Small intestine (tissue), 7 donors: Measurements from ENCODE around the gene KIAA1217. TPM values are rescaled to one million over a fixed set of nuclear protein-coding genes. Genes with fewer than 3 reads are reported as not detected.

Source experiments
- DNase-seq, 2 donors: peaks; one replicate each; pipeline versions ENCODE4 v3.0.0 to v3.0.0-alpha.2; 2013
- FAIRE-seq: peaks from 2 replicates; lab custom pipeline; 2012; peaks lifted over from hg19 to GRCh38; lab: Jason Lieb, UNC
- H3K27ac ChIP-seq, 3 donors: one replicate each; pipeline ENCODE4 v1.5.1; 2013; ENCODE audit warnings: low read length in 2 of 3, mild to moderate bottlenecking in 2 of 3, control low read depth in 1 of 3, inconsistent platforms in 1 of 3, low read depth in 1 of 3, moderate library complexity in 1 of 3
- H3K27me3 ChIP-seq, 3 donors: one replicate each; pipeline ENCODE4 v1.6.1; 2013; ENCODE audit warnings: low read length in 3 of 3, inconsistent platforms in 1 of 3; ENCODE audit not compliant: control insufficient read depth in 3 of 3, insufficient read depth in 3 of 3
- H3K36me3 ChIP-seq, 3 donors: one replicate each; pipeline ENCODE4 v1.6.1; 2013; ENCODE audit warnings: low read length in 3 of 3, inconsistent platforms in 1 of 3, low read depth in 1 of 3, mild to moderate bottlenecking in 1 of 3, moderate library complexity in 1 of 3; ENCODE audit not compliant: control insufficient read depth in 3 of 3, insufficient read depth in 2 of 3
- H3K4me1 ChIP-seq, 3 donors: one replicate each; pipeline ENCODE4 v1.6.1; 2013; ENCODE audit warnings: low read length in 2 of 3, inconsistent platforms in 1 of 3, low read depth in 1 of 3, mild to moderate bottlenecking in 1 of 3, moderate library complexity in 1 of 3; ENCODE audit not compliant: control insufficient read depth in 3 of 3, insufficient read depth in 2 of 3
- H3K4me3 ChIP-seq, 3 donors: one replicate each; pipeline ENCODE4 v1.5.1; 2013; ENCODE audit warnings: low read length in 3 of 3, control low read depth in 1 of 3, inconsistent platforms in 1 of 3, low read depth in 1 of 3, mild to moderate bottlenecking in 1 of 3, moderate library complexity in 1 of 3
- H3K9me3 ChIP-seq, 2 donors: one replicate each; pipeline ENCODE4 v1.6.1; 2013; ENCODE audit warnings: low read depth in 1 of 2, low read length in 1 of 2; ENCODE audit not compliant: control insufficient read depth in 2 of 2, insufficient read depth in 1 of 2
- WGBS, 3 donors: extraction: QIAGEN DNeasy Blood & Tissue Kit; methylation state at CpG; one replicate each; pipeline ENCODE4 v1.1.7; 2013; 5-methylcytosine and 5-hydroxymethylcytosine counted together
- polyA plus RNA-seq, 4 donors: library from polyadenylated mRNA; stranded (reverse) in 3 of 4; unstranded in 1 of 4; fragments of 200-250 nt in 3 of 4; fragments of 120-200 nt in 1 of 4; gene quantifications; one replicate each; pipeline versions ENCODE4 v1.2.1 to v1.2.3, GENCODE V29; 2013
- donor health status: healthy with polysubstance abuse.
- donor health status: control.
- donor health status: control.
- donor health status: Bipolar disorder and iron deficiency.
- donor health status: healthy.

KIAA1217 gene
- polyA plus RNA-seq, 4 donors, result 9.0 to 55.1 (median 11.0) TPM

DNA sequence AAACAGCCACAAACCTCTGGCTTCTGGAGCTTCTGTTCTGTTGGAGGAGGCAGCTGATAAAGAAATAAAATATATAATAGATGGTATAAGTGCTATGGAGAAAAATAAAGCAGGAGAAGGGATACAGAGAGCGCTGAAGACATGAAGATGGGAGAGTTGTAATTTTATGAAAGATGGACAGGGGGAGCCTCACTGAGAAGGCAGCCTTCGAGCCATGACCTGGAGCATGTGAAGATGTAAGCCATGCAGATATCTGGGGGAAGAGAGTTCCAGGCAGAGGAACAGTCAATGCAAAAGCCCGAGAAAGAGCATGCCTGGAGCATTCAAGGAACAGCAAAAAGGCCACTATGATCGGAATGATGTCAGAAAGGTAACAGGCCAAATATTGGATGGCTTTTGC is 187.5 kb downstream of the KIAA1217 start:
- DNase-seq, result no peak
- no peak for FAIRE-seq
- WGBS, 3 donors, result 85 to 94% (median 89%) methylated on average over 4 of the region's 4 CpGs
- Histone ChIP-seq H3K4me3 (no peak overlapping the region), H3K27ac (no peak overlapping the region), H3K4me1 (no peaks in the 10 kb centered on the region), H3K9me3 (no peaks in the 10 kb centered on the region), H3K27me3 (no peaks in the 10 kb centered on the region), H3K36me3 (peaks cover 0 to 9% (median 0%) of the 10 kb centered on the region in 3 donors)

DNA sequence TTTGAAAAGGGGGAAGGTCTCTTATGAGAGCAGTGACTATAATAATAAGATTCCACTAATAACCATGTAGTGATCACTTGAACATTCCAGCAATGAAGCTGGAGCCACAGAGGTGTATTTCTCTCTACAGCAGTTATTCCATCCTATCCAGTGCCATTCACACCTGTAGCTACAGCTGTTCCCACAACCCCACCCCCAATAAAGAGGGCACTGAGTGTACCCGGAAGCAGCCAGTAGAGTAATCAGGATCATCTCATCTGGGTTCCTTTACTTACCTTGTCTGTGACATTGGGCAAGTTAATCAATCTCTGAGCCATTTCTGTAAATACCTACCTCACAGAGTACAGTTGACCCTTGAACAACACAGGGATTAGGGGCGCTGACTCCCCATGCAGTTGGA is 188.7 kb downstream of the KIAA1217 start:
- no peak overlapping the region for H3K27ac ChIP-seq
- no peak overlapping the region for H3K4me3 ChIP-seq
- no peak for DNase-seq
- WGBS, 3 donors, result 76 to 88% (median 77%) methylated on average over 2 of the region's 2 CpGs
- no peak for FAIRE-seq
- H3K4me1 ChIP-seq, result no peaks in the 10 kb centered on the region
- no peaks in the 10 kb centered on the region for H3K9me3 ChIP-seq
- H3K36me3 ChIP-seq, result peaks cover 0 to 9% (median 0%) of the 10 kb centered on the region in 3 donors
- H3K27me3 ChIP-seq, result no peaks in the 10 kb centered on the region

DNA sequence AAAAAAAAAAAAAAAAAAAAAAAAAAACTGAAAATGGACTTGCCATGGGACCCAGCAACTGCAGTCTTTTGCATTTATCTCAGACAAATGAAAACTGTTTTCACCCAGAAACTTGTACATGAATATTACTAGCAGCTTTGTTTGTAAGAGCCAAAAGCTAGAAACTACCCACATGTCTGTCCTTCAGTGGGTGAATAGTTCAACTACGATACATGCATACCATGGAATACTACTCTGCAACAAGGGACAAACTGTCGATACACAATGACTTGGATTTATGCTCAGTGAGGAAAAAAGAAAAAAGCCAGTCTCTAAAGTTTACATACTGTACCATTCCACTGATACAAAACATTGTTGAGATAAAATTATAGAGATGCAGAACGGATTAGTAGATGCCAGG is 195.6 kb downstream of the KIAA1217 start:
- Histone ChIP-seq H3K4me1 (no peaks in the 10 kb centered on the region), H3K4me3 (no peak overlapping the region), H3K27me3 (no peaks in the 10 kb centered on the region), H3K27ac (no peak overlapping the region), H3K36me3 (peaks cover 0 to 5% (median 0%) of the 10 kb centered on the region in 3 donors), H3K9me3 (no peaks in the 10 kb centered on the region)
- FAIRE-seq, result no peak
- no peak for DNase-seq
- 60 to 76% (median 68%) methylated on average over 3 of the region's 3 CpGs for WGBS, 3 donors

DNA sequence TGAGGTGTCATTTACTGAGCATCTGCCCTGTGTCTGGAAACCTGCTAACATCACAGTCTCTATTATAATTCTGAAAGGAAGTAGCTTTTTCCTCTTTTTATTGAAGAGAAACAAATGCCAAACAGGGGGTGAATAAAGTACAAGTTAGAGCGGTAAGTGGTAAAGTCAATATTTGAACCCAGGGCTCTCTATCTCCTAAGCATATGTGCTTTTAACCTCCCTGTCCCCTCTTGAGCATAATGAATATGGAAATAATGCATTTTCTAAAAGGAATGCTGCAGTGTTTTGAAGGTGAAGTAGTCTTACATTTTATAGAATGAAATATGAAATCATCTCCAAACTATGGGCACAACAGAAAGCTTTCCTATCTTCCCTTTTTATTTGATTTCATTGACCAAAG is 196.7 kb downstream of the KIAA1217 start:
- H3K27me3 ChIP-seq, result no peaks in the 10 kb centered on the region
- no peak overlapping the region for H3K4me3 ChIP-seq
- no peak for FAIRE-seq
- H3K4me1 ChIP-seq, result no peaks in the 10 kb centered on the region
- no peak overlapping the region for H3K27ac ChIP-seq
- no peaks in the 10 kb centered on the region for H3K9me3 ChIP-seq
- no peak for DNase-seq
- H3K36me3 ChIP-seq, result peaks cover 0 to 5% (median 0%) of the 10 kb centered on the region in 3 donors
- 77 to 90% (median 86%) methylated on average over 1 of the region's 1 CpG for WGBS, 3 donors

DNA sequence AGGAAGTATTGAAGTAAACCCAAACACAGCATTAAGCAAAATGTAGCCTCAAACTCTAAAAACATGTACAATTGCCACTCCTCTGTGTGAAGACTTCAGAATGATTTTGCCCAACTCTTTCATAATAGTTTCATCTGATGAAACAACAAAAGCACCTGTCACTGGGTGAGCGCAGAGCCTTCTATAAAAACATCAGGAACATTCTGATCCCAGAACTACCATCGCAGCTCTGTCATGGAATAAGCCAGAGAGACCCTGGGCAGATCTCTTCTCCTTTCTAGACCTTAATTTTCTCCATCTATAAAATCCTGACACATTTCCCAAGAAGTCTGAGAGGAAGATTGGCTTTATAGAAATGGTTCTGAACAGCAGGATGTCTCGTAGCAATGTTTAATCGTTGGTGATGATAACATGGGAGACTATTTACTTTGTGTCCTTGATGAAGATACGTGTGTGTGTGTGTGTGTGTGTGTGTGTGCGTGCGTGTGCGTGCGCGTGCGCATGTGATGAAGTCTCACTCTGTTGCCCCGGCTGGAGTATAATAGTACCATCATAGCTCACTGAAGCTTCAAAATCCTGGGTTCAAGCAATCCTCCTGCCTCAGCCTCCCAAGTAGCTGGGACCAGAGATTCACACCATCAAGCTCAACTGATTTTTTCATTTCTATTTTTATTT is 198.0 kb downstream of the KIAA1217 start:
- Histone ChIP-seq H3K27ac (no peak overlapping the region), H3K36me3 (peaks cover 0 to 5% (median 0%) of the 10 kb centered on the region in 3 donors), H3K4me3 (no peak overlapping the region), H3K27me3 (no peaks in the 10 kb centered on the region), H3K4me1 (no peaks in the 10 kb centered on the region), H3K9me3 (no peaks in the 10 kb centered on the region)
- no peak for DNase-seq
- 88 to 91% (median 89%) methylated on average over 12 of the region's 12 CpGs for WGBS, 3 donors
- no peak for FAIRE-seq

DNA sequence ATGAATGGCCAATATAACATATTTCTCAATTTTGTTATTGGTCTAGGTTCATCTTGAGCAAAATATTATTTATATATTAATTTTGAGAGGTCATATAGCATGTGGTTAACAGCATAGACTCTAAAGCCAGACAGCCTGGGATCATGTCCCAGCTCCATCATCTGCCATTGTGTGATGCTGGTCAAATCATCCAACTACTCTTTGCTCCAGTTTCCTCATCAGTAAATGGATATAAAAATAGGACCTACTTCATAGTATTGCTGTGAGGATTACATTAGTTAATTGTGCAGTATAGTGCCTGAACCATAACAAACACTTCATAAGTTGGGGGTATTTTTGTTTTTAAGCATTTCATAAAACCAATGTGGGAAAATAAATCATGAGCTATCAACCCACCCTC is 199.0 kb downstream of the KIAA1217 start:
- H3K27me3 ChIP-seq, result no peaks in the 10 kb centered on the region
- DNase-seq (no peak), FAIRE-seq (no peak)
- H3K4me3 ChIP-seq, result no peak overlapping the region
- H3K27ac ChIP-seq, result no peak overlapping the region
- H3K36me3 ChIP-seq, result peaks cover 0 to 8% (median 0%) of the 10 kb centered on the region in 3 donors
- H3K9me3 ChIP-seq, result no peaks in the 10 kb centered on the region
- H3K4me1 ChIP-seq, result peaks cover 0 to 2% (median 0%) of the 10 kb centered on the region in 3 donors

DNA sequence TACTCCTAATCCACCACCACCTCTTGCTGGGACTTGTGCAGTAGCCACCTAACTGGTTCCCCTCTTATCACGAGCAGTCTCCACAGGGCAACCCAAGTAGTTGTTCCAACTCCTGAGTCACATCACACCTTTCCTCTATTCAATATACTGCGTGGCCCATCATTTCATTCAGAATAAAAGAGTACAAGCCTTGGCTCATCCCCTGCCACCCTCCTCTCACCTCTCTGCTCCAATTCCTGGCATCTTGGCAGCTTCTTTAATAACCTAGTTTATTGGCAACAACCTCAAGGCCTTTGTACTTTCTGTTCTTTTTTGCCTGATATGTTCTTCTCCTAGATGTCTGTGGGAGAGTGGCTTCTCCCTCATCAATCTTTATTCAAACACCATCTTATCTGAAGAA is 199.4 kb downstream of the KIAA1217 start:
- FAIRE-seq (no peak), DNase-seq (no peak)
- Histone ChIP-seq H3K36me3 (peaks cover 0 to 8% (median 0%) of the 10 kb centered on the region in 3 donors), H3K27ac (no peak overlapping the region), H3K27me3 (no peaks in the 10 kb centered on the region), H3K4me3 (no peak overlapping the region), H3K4me1 (peaks cover 0 to 3% (median 0%) of the 10 kb centered on the region in 3 donors), H3K9me3 (peaks cover 0 to 2% of the 10 kb centered on the region in 2 donors)
- 84 to 93% (median 86%) methylated on average over 2 of the region's 2 CpGs for WGBS, 3 donors

DNA sequence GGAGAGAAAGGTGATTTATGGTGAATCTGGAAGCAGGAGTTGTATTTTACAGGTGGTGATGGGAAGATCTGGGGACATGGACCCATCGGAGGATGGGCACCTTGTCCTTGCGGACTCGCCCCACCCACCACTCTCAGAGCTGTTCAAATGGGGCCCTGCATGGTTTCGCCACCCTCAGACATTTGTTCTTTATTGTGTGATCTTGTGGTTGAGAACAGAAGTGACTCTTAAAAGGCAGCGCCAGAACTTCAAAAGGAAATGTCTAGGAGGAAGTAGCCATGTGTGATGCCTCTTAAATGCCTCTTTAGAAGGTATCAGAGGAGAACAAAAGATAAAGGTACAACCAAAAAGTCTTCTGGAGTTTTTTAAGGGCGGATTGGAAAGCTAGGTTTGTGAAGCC is 205.7 kb downstream of the KIAA1217 start:
- Histone ChIP-seq H3K27me3 (no peaks in the 10 kb centered on the region), H3K9me3 (peaks cover 0 to 6% of the 10 kb centered on the region in 2 donors), H3K36me3 (peaks cover 0 to 3% (median 0%) of the 10 kb centered on the region in 3 donors), H3K4me3 (no peak overlapping the region), H3K27ac (peak overlapping the region in 1 of 3 donors; percentile 74), H3K4me1 (peaks cover 3 to 30% (median 6%) of the 10 kb centered on the region in 3 donors)
- no peak for FAIRE-seq
- 78 to 90% (median 83%) methylated on average over 6 of the region's 6 CpGs for WGBS, 3 donors
- DNase-seq, result no peak
